ENCODE results near the gene FAM120A. TPM values are rescaled to one million over a fixed set of nuclear protein-coding genes. Genes with fewer than 3 reads are reported as not detected.

FAM120A gene
- total and polyA plus RNA-seq, 2 of the 13 experiments (the other 11 are each of a cell fraction or from before 2014, with no cell fraction given): 41.3 to 44.4 TPM

- TF ChIP-seq PRDM10 (CRISPR knock-in tag; IDR thresholded peaks at IDR 0.05; ENCODE audit: low read depth) (no peak), TBX2 (CRISPR knock-in tag; IDR thresholded peaks at IDR 0.05; ENCODE audit: borderline replicate concordance) (peak; percentile 55; the same call in 1 of the 2 replicates), ADNP (CRISPR knock-in tag; IDR thresholded peaks at IDR 0.05) (no peak), TAF1 (CRISPR knock-in tag; IDR thresholded peaks at IDR 0.05) (peak; percentile 54; the same call in 1 of the 2 replicates), HDAC2 (CRISPR knock-in tag; IDR thresholded peaks at IDR 0.05) (no peak), ETV6 (CRISPR knock-in tag; conservative IDR thresholded peaks at IDR 0.05) (no peak), ZSCAN5A (CRISPR knock-in tag; IDR thresholded peaks at IDR 0.05; ENCODE audit: borderline replicate concordance) (no peak), ATRX (CRISPR knock-in tag; IDR thresholded peaks at IDR 0.05; ENCODE audit: borderline replicate concordance) (no peak), ZBTB43 (CRISPR knock-in tag; conservative IDR thresholded peaks at IDR 0.05) (no peak), NCOA5 (CRISPR knock-in tag; IDR thresholded peaks at IDR 0.05) (no peak), ZNF281 (CRISPR knock-in tag; IDR thresholded peaks at IDR 0.05; ENCODE audit: borderline replicate concordance) (no peak), PHF5A (CRISPR knock-in tag; IDR thresholded peaks at IDR 0.05; ENCODE audit: low read depth, unreplicated experiment) (no peak), HMG20A (CRISPR knock-in tag; IDR thresholded peaks at IDR 0.05; ENCODE audit: borderline replicate concordance) (no peak), ZNF20 (CRISPR knock-in tag; IDR thresholded peaks at IDR 0.05) (no peak), SMARCC2 (IDR thresholded peaks at IDR 0.05) (no peak), JUNB (CRISPR knock-in tag; IDR thresholded peaks at IDR 0.05; ENCODE audit: borderline replicate concordance) (no peak)
Observed at GRCh38 chr9:93451849-93452709, 594 bp downstream of the FAM120A start (continued).

Measured in HepG2 (cell line).